NCI-H1417 (cell line): Measurements from ENCODE around the gene PDP2.
A peak's percentile ranks its signal among the peaks of the same experiment; 100 is the strongest.
"Not testable (repeated sequence)": the region's sequence is repeated elsewhere in the genome, so short reads cannot be mapped to it uniquely, and the experiment has no call there.

ENCODE experiments used
- DNase-seq, 3 experiments: peaks; one replicate each; lab custom pipeline; 2025; lab: John Stamatoyannopoulos, UW

The PDP2 gene

DNA sequence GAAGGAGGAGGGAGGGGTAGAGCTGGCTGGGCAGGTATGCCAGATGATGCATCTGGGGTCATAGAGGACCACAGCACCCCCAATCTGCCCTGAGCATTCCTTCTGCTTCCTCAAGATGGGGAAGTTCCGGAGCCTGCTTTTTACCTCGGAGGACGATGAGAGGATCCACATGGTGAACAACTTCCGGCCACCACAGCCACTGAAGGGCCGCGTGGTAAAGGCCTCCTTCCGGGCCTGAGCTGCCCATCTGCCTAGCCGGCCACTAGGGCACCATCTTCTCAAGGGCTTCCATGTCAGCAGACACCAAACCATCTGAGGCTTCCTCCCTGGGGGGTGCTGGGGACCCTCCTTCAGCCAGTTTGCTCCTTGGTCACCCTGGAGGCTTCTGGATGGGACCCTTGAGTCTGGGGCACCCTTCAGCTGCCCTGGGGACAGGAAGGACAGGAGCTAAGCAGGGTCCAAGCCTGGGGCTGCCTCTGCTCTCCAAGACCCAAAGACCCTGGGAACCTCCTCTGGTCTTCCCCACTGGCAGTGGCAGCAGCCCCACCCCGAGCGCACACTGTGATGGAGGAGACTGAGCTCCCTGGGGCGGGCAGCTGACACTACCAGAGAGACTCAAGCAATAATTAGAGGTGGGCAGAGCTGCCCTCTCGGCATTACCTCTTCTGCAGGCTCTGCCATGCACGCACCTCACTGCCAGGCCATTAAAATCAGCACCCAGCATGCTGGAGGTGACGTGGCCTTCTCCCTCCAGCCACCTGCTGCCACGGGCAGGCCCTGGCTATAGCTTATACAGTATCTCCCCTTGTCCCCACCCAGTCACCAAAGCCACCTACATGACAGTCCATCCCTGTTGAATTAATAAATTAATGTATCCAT lies 26.8 kb upstream of the PDP2 start:
- no peak for DNase-seq

DNA sequence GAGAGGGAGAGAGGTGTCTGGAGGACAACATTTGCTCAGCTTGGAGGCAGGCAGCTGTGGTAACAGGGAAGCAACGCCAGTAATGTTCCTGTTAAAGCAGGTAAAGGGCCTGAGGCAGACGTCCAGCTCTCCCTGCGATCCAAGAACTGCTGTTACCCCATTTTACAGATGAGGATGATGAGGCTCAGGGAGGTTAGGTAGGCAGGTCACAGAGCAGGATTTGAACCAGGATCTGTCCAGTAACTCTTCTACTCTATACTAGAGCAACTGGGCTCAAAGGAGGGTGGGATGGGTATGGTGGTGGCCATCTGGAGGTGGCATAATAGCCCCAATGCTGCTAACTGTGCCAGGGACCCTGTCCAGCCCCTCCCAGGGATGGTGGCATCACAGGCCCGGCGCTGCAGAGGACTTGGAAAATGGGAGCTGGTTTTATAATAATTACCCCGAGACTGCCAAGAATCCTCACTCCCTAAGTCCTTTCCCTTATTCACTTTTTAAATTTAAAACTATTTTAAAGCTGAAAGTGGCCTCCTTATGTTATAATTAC lies 24.1 kb upstream of the PDP2 start:
- DNase-seq = no peak

DNA sequence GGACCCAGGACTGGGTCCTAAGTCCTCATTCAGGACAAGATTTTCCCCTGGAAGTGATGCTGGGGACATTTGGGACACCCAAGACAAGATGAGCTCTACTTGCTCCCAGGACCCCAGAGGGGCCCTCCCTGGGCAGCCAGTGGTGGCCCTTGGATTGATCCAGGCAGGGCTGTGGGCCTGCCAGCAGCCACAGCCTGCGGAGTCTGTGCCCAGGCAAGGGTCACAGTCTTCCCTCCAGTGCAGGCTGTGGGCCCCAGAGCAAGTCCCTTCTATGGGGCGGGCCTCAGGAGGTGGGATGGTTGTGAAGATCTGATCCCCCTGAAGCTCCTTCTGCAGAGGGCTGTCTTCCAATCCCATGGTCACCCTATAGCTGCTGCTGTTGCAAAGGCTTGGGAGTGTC lies 23.5 kb upstream of the PDP2 start:
- DNase-seq = no peak

DNA sequence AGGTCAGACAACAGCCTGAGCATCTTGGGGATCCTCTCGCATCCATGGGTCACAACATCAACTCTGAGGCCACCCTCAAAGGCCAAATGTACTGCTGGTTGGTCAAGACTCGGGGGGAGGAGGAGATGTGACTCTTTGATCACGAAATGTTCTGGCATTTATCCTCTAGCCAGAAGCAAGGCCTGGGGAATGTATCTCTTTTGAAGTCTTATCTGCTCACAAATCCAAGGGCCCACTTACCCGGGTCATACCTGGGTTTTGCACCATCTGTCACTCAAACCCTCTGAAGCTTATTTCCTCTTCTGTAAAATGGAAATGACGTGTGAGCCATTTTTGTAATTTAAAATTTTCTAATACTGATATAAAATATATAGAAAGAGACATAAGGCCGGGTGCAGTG lies 22.9 kb upstream of the PDP2 start:
- no peak for DNase-seq

DNA sequence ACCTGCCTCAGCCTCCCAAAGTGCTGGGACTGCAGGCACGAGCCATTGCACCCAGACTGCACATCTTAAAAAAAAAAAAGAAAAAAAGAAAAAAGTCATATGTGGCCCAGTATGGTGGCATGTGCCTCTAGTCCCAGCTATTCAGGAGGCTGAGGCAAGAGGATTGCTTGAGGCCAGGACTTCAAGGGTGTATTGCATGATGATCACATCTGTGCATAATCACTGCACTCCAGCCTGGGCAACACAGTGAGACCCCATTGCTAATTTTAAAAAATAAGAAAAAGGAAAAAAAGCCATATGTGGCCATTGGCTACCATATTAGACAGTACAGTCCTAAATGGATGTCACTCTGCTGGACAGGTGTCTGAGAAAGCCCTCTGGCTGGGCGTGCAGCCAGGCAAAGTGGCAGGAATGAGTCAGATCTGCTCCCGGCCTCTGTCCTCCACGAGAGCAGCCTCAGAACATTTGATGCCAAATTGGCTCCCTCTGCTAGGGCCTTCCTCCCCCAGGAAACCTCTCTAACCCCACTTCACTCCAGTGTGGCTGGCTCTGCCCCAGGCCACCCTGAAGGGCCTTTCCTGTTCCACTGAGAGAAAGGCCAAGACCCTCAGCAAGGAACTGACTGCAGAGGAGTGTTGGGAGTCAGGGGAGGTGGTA lies 21.4 kb upstream of the PDP2 start:
- DNase-seq = no peak

DNA sequence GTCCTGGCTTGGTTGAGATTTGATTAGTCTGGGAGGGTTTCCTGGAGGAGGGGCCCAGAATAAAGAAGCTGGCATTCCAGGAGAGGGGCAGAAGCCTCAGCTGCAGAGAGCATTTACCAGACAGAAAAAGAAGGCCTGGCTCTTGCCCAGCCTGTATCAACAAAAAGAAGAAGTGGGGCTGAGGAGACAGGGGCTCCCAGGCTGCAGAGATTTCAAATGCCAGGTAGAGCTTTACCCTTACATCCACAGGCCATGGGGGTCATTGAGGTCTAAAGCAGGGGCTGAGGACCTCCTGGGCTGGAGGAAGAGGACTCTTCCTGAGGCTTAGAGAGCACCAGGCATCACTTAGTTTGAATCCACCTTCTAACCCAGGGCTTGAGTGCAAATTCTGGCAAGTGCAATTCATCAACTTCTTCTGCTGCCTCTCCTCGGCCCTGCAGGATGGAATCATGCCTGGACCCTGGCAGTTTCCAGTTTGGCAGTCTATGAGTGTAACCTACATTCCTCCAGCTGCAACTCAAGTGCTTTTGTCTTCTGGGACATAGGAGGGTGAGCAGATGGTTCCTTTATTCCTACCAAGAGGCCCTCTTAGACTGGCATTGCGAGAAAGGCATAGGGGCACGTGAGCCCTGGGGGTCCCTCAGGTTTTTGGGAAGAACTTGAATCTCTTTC lies 20.8 kb upstream of the PDP2 start:
- DNase-seq = no peak

DNA sequence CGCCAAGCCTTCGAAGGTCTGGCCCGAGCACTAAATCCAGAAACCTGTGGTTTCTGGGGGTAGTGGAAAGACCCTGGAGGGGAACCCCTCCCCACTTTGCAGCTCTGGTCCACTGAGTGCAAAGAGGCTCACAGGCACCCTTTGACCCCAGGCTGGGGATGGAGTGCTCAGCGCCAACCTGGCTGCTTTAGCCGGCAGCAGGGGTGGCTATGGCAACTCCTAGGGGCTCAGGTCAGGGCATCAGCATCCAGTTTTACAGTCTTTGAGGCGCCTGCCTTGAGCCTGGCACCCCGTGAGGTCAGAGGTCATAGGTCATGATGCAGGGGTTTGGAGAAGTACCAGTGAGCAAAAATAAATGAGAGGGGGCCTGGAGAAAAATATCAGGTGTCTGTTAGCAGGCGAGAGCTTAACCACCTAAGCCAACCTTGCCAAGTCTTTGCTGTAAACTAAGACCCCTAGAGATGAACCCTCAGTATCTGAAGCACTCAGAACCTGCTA lies 18.2 kb upstream of the PDP2 start:
- no peak for DNase-seq

DNA sequence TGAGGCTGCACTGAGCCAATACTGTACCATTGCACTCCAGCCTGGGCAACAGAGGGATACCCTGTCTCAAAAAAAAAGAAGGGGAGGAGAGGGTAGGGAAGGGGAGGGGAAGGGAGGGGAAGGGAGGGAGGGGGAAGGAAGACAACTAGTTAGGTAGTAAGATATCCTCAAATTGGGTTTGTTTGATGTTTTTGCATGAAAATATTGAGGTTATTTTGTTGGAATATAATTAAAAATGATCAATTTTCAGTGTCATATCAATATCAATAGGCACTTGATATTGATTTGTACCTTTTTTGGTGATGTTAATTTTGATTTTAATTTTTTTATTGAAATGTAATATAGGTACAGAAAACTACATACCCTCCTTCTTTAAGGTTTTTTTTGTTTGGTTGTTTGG lies 16.6 kb upstream of the PDP2 start:
- DNase-seq = no peak

DNA sequence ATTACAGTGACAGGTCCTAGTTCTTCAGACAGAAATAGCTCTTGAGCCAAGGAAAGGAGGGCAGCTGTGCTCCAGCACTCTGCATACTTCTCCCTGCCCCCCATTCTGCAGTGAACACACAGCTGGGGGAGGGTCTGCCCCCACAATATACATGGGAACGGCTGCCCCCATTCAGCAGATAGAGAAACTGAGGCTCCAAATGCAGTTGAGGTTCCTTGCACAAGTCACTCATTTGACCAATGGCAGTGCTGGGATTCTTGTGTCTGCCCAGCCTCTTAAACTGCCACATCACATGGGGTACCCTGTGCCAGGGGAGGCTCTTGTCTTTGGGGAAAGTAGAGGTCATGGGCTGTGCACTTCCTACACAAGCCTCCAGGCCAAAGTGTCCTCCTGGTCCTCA lies 10.9 kb upstream of the PDP2 start:
- no peak for DNase-seq

DNA sequence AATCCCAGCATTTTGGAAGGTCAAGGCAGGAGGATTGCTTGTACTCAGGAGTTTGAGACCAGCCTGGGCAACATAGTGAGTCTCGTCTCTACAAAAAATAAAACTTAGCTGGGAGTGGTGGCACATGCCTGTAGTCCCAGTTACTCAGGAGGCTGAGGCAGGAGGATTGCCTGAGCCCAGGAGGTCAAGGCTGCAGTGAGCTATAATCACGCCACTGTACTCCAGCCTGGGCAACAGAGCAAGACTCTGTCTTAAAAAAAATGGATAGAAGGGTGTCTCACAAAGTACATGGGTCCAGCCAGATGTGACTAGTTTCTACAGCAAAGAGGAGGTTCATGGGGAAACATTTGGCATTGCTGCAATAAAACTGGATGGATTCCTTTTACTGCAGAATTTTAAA lies 9.0 kb upstream of the PDP2 start:
- not testable (repeated sequence) for DNase-seq

DNA sequence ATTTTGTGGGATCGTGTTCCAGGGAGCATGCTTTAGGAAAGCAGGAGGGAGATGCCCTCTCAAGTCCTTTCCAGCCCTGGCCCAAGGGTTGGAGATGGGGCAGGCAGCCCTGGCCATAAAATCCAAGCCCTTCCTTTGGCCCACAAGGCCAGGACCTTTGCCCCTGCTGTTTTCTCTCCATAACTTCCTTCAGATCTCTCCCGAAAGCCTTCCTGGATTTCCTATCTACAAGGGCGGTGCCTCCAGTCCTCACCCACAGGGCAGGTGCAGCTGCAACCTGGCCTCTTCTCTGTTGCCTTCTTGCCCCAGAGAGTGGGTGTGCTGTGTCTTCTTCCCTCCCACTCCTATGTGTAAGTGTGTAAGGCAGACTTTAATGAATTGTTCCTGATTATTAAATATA lies 8.5 kb upstream of the PDP2 start:
- no peak for DNase-seq

DNA sequence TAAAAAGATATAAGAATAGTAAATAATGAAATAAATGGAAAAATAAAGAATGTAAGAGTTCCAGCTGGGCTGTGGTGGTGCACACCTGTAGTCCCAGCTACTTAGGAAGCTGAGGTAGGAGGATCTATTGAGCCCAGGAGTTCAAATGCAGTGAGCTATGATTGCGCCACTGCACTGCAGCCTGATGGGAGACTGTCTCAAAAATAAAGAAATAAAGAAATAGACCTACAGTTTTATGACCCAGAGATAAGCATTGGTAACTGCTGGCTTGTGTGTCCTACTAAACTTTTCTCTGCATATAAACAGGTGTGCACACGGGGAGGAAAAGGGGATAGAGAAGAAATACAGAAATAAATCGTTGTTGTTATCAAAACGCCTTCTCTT lies 7.8 kb upstream of the PDP2 start:
- no peak for DNase-seq

DNA sequence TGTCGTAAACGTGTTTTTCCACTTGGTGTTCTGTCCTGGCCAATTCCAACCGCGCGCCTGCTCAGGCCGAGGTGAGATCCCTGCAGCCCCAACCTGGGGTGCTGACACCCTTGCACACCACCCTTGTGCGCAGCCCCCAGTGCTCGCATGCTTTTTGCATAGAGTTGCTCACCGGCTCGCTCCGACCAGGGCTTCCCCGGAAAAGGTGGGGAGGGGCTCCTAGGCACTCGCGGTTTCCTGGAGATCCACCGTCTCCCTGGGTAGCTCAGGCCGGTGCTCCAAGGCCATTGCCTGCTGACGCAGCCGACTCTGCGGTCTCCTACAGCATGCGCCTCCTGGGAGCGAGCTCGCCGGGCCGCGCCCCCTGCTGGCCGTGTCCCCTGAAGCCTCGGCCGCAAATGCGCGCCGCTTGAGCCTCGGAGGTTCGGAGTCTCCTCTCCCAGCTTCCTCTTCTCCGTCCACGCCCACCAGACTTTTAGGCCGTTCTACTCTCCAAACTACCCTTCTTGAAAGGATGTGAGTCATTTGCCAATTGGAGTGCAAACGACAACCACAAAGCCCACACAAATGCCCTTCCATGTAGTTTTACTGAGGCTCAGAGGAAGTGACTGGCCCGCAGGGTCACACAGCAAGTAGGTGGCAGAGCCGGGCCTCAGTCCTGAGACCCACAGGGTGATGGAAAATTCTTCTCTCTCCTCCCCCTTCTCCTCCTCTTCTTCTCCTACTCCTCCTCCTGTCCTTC lies 7.2 kb upstream of the PDP2 start:
- peak; percentile 75 to 85 (median 77) for DNase-seq

DNA sequence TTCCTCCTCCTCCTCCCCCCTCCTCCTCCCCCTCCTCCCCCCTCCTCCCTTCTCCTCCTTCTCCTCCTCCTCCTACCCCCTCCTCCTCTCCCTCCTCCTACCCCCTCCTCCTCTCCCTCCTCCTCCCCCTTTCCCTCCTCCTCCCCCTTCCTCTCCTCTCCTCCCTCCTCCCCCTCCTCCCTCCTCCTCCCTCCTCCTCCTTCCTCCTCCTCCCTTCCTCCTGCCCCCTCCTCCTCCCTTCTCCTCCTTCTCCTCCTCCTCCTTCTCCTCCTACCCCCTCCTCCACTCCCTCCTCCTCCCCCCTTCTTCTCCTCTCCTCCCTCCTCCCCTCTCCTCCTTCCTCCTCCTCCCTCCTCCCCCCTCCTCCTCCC lies 6.6 kb upstream of the PDP2 start:
- no peak for DNase-seq

DNA sequence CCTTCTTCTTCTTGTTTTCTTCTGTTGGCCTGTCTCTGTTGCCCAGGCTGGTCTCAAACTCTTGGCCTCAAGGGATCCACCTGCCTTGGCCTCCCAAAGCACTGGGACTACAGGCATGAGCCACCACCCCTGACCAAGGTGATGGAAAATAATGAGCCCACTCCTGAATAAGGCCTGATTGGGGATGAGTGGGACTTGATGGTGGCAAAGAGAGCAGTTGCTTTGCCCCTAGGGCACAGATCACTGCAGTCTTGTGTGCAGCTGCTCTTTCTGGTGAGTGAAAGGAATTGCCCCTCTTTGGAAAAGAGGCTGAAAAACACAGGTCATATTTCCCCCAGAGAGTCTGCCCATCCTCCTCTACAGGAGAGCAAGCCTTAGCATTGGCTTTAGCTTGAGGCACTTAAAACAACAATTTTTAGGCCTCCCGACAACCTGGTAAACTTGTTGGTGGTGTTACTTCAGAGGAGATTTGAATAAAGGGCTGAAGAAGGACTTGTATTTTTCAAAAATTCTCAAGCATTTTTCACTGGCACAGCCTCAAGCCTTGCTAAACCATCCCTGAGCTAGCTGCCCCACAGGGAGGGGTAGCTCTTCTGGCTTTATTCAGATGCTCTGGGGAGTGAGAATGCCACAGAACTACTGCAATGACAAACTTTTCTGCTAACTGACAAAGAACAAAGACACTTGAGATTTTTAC lies 6.1 kb upstream of the PDP2 start:
- DNase-seq = peak in 1 of 3 experiments; percentile 7

DNA sequence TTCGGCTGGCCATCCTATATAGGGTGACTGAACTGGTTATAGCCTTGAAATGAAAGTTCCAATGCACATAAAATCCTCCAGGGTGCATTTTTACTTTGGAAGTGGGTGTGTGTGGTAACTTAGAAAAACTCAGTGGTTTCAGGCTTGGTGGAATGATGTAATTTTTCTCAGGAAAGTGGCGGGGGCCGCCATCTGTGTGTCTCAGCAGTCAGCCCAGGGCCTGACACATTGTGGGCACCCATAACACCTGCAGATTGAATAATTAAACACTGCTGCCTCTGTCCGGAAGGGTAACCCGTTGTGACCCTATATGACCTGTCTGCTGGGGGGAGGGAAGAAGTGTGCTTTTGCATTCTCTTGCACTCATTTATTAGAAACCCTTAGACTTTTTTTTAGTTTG lies 2.2 kb upstream of the PDP2 start:
- no peak for DNase-seq

DNA sequence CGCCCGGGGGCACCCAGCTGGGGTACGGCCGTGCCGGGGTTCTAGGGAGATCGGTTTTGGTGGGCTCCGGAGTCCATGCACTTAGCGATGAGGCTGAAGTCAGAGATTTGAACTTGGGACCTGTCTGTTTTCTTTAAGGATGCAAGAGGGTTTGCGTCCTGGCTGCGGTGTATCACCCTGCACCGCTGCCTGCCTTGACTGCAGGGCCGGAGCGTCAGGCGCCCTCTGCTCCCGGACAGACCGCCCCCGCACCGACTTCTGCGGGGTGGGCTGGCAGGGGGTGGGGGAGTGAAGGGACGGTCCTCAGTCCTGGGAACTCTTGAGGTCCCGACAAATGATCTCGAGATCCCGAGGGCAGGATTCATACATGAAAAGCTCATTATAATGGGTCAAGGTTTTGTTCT lies 701 bp downstream of the PDP2 start:
- no peak for DNase-seq

DNA sequence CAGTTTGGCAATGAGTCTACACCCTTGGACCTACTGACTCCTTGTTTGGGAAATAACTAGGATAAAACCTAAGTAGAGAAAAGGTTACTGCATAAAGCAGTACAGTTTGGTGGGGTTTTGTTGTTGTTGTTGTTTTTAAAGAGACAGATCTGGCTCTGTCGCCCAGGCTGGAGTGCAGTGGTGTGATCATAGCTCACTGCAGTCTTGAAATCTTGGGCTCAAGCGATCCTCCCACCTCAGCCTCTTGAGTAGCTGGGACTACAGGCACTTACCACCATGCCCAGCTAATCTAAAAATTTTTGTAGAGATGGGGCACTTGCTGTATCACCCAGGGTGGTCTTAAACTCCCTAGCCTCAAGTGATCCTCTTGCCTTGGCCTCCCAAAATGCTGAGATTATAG lies 1.2 kb downstream of the PDP2 start:
- DNase-seq = no peak

DNA sequence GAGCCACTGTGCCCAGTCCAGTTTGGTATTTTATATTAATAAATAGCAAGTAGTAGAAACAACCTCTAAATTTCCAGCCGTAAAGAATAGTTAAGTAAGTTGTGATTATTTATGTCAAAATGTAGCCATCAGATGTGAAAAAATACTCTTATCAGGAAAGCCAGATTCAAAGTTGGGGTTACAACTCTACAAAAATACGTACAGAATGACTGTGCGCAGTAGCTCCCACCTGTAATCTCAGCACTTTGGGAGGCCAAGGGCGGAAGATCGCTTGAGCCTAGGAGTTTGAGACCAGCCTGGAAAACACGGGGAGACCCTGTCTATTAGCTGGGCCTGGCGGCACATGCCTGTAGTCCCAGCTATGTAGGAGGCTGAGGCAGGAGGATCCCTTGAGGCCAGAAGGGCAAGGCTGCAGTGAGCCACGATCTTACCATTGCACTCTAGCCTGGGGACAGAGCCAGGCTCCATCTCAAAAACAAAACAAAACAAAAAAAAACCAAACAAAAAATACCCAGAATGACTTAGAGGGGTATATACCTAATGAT lies 1.7 kb downstream of the PDP2 start:
- no peak for DNase-seq

DNA sequence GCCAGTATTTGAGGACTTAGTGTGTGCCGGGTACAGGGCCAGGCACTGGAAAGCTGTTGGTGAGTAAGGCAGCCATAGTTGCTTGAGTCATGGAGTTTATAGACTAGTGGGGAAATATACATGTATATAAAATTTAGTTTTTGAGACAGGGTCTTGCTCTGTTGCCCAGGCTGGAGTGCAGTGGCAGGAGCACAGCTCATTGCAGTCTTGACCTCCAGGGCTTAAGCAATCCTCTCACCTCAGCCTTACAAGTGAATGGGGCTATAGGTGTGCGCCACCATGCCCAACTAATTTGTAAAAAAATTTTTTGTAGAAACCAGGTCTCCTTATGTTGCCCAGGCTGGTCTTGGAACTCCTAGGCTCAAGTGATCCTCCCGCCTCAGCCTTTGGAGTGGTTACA lies 2.4 kb downstream of the PDP2 start:
- DNase-seq = no peak

DNA sequence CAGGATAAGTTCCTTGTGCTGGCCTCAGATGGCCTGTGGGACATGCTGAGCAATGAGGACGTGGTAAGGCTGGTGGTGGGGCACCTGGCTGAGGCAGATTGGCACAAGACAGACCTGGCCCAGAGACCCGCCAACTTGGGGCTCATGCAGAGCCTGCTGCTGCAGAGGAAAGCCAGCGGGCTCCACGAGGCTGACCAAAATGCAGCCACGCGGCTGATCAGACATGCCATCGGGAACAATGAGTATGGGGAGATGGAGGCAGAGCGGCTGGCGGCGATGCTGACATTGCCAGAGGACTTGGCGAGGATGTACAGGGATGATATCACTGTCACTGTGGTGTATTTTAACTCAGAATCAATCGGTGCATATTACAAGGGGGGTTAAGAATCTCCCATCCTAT lies 5.2 kb downstream of the PDP2 start:
- no peak for DNase-seq
